ENCODE results near the gene TMEM237.

TMEM237 gene

DNA sequence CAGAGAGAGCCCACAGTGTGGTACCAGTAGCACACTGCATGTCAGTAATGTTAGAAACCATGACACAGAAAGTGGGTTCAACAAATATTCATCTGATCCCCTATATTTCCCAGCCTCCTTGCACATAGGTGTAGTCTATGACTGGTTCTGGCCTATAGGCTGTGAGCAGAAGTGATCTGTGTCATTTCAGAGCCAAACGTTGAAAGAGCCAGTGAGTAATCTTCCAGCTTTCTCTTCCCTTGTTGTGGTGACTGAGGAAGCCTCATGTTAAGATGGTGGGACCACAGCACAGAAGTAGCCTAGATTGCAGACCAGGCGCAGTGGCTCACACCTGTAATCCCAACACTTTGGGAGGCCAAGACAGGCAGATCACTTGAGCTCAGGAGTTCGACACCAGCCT lies 4.1 kb downstream of the TMEM237 start:
- DNase-seq = no peak

GRCh38 chr2:201638326-201638725 lies 5.0 kb downstream of the TMEM237 start:
- no peak for DNase-seq

- DNase-seq = no peak
Observed at GRCh38 chr2:201633661-201634249, 9.5 kb downstream of the TMEM237 start.

- no peak for DNase-seq
Observed at GRCh38 chr2:201631041-201631440, 12.3 kb downstream of the TMEM237 start.

GRCh38 chr2:201630577-201630976 lies 12.7 kb downstream of the TMEM237 start:
- DNase-seq = no peak

- DNase-seq = no peak
Observed at GRCh38 chr2:201628545-201628944, 14.8 kb downstream of the TMEM237 start.

GRCh38 chr2:201622306-201622970 lies 20.9 kb downstream of the TMEM237 start:
- no peak for DNase-seq

- no peak for DNase-seq
Observed at GRCh38 chr2:201621293-201621999, 21.9 kb downstream of the TMEM237 start.

GRCh38 chr2:201618744-201619662 lies 24.3 kb downstream of the TMEM237 start:
- DNase-seq = no peak

GRCh38 chr2:201608021-201608420 lies 35.3 kb downstream of the TMEM237 start:
- no peak for DNase-seq

DNA sequence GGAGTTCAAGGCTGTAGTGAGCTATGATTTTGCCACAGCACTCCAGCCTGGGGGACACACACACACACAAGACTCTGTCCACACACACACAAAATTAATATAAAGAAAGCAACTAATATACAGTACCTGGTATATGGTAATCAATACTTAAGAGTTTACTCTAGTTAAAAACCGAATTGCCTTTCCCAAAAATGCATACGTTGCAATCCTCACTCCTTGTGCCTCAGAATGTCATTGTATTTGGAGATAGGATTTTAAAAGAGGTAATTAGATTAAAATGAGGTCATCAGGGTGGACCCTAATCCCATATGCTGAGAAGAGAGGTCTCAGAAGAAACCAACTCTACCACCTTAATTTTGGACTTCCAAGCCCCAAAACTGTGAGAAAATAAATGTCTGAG lies 35.7 kb downstream of the TMEM237 start:
- no peak for DNase-seq

- no peak for DNase-seq
Observed at GRCh38 chr2:201600906-201601305, 42.4 kb downstream of the TMEM237 start.

DNA sequence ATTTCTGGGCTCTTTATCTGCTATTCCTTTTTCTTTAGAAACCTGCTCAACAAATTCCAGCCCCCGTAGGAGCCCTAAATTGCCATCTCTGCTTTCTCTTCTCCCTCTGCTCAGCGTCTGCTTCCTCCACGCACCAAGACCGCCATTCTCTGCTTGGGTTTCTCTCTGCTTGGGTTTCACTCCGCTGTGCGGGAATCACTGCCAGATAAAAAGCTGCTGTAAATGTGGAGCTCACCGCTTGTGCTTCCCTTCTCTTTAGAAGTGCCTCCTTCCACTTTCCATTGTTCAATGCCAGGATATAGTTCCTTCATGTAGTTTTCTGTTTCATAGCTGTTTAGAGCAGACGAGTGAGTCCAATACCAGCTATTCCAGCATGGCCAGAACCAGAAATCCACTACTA lies 45.9 kb downstream of the TMEM237 start:
- no peak for DNase-seq

DNA sequence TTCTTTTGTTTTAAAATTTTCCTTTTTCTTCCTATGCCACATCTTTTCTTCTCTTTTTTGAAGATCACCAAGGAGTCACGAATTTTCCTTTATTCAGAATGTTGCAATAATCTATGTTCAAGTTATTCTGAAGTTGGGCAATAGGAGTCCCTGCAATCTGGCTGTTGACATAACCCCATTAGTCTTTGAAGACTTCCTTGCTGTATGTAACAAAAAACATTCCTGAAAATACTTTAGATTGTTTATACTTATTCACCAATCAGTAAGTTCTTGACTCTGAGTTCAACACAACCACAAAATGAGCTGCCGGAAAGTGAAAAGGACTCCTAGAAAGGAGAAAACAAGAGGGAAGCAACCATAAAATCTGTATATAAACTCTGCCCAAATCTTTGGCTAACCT lies 62.8 kb downstream of the TMEM237 start:
- DNase-seq = no peak

GRCh38 chr2:201579536-201579935 lies 63.8 kb downstream of the TMEM237 start:
- no peak for DNase-seq

DNA sequence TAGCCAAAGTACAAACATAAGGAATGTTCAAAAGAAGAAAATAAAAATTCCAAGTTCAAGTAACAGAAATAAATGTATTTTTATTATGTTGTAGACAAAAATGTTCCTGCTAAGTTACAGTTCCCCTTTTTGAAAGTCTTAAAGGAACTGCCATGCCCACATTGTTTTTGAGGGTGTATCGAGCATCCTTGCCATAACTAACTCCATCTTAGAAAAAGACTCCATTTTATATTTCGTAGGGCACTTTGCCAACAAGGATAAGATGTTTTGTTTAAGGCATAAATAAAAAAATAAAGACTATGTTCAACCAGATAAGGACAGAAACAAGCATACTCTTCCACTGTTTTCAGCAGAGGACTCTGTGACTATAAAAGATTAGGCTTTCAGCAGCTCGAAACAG lies 67.3 kb downstream of the TMEM237 start:
- no peak for DNase-seq

GRCh38 chr2:201574766-201575165 lies 68.5 kb downstream of the TMEM237 start:
- no peak for DNase-seq

DNA sequence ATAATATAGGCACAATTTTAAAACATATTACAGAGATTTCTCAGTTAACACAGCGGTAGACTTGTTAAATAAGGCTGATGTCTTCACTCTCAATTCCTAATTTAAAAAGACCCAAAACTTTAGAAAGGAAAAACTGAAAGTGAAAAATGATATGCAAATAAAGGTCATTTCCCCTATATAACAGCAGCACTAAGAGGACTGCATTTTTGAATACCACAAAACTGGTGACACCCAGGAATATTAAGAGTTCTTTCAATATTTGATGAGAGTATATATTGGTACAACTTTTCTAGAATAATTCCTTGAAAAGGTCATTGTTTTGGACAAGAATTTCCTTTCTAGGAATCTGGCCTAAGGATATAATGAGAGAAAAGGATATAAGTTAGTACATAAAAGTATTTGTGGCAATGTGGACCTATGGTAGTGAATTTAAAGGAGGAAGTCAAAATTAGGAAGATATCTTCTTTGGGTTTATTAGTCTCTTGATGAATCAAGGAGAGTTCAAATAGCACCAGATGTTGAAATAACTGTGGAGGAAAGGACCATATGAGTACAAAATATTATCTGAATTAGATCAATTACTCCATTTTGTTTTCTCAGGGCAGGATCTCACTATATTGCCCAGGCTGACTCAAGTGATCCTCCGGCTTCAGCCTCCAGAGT lies 70.3 kb downstream of the TMEM237 start:
- DNase-seq = no peak

All from cortex of kidney (tissue), 1 donor.